K562 (cell line): ENCODE results near the gene KANK2. TPM values are rescaled to one million over a fixed set of nuclear protein-coding genes. Genes with fewer than 3 reads are reported as not detected.
A peak's percentile ranks its signal among the peaks of the same experiment; 100 is the strongest.

Experiments
- ATAC-seq: fragments of 200-7000 bp; cut with Tn5 transposase; 3 replicates; pipeline ENCODE4 v1.9.1; 2020; ENCODE audit warnings: moderate library complexity
- BruUV-seq: library from RNA; stranded (reverse); fragments of 400-500 nt; replicated peaks from 2 replicates; lab custom pipeline; 2021; lab: Mats Ljungman, UMichigan
- CTCF ChIA-PET: fragments of 300-600 bp; formaldehyde crosslinking; extraction: SDS; loops from one replicate; lab custom pipeline; 2021; ENCODE audit warnings: low intra/inter-chr PET ratio; lab: Yijun Ruan, JAX
- POLR2A ChIA-PET: fragments of 300-600, 350-650 bp; sonication (Branson Sonifier 250); formaldehyde crosslinking; extraction: SDS; loops from one replicate; lab custom pipeline; 2021; ENCODE audit warnings: antibody characterized with exemption, inconsistent platforms; lab: Yijun Ruan, JAX
- DNase-seq, 4 experiments: peaks; one replicate each; pipeline versions ENCODE4 v3.0.0 to v3.0.0-alpha.2; 2011 to 2018; ENCODE audit warnings: low spot score in 3 of 4, mixed read lengths in 3 of 4; ENCODE audit errors: extremely low read depth in 1 of 4
- FAIRE-seq: peaks from 2 replicates; lab custom pipeline; 2011; peaks lifted over from hg19 to GRCh38; lab: Jason Lieb, UNC
- H2AFZ ChIP-seq: 2 replicates; pipeline ENCODE4 v1.6.0; 2011; ENCODE audit warnings: low read depth, low read length, control low read depth, inconsistent platforms
- H3K27ac ChIP-seq: fragments of 200-600 bp; 3 replicates; pipeline ENCODE4 v1.8.0; 2011; ENCODE audit warnings: low read depth, mild to moderate bottlenecking, control low read depth, inconsistent platforms, low read length, moderate library complexity, mixed read lengths; ENCODE audit errors: extremely low read depth
- H3K27me3 ChIP-seq, 2 experiments: fragments of 300-600 bp in 1 of 2; 2 replicates in 1 of 2; 3 replicates in 1 of 2; pipeline versions ENCODE4 v1.6.0 to v1.8.0; 2011; ENCODE audit warnings: inconsistent platforms in 2 of 2, low read length in 2 of 2, mild to moderate bottlenecking in 1 of 2, mixed read lengths in 1 of 2, moderate library complexity in 1 of 2; ENCODE audit not compliant: control insufficient read depth in 2 of 2, insufficient read depth in 2 of 2
- H3K36me3 ChIP-seq: fragments of 300-600 bp; 3 replicates; pipeline ENCODE4 v1.8.0; 2011; ENCODE audit warnings: mild to moderate bottlenecking, low read length, inconsistent platforms; ENCODE audit not compliant: control insufficient read depth, insufficient read depth
- H3K4me1 ChIP-seq, 2 experiments: fragments of 200-600 bp in 1 of 2; replicated peaks in 1 of 2; 2 replicates in 1 of 2; 3 replicates in 1 of 2; pipeline versions ENCODE4 v1.5.1 to v1.8.0; 2011; ENCODE audit warnings: inconsistent platforms in 2 of 2, low read length in 2 of 2, mild to moderate bottlenecking in 1 of 2, mixed read lengths in 1 of 2, moderate library complexity in 1 of 2; ENCODE audit not compliant: control insufficient read depth in 2 of 2, insufficient read depth in 2 of 2
- H3K4me2 ChIP-seq: 2 replicates; pipeline ENCODE4 v1.6.1; 2011; ENCODE audit warnings: low read length, control low read depth, inconsistent platforms, mixed read lengths; ENCODE audit not compliant: insufficient read depth
- H3K4me3 ChIP-seq: fragments of 200-600 bp; sonication (generic), shearing (Covaris generic); 2 replicates; pipeline ENCODE4 v1.5.1; 2016; ENCODE audit warnings: control low read depth, inconsistent platforms
- H3K79me2 ChIP-seq: fragments of 200-600 bp; 3 replicates; pipeline ENCODE4 v1.8.0; 2011; ENCODE audit warnings: low read length, inconsistent platforms; ENCODE audit not compliant: control insufficient read depth, insufficient read depth
- H3K9ac ChIP-seq, 2 experiments: 2 replicates each; pipeline versions ENCODE4 v1.6.0 to v1.6.1; 2011; ENCODE audit warnings: low read depth in 2 of 2, low read length in 2 of 2, control low read depth in 1 of 2, inconsistent platforms in 1 of 2, mild to moderate bottlenecking in 1 of 2, mixed read lengths in 1 of 2; ENCODE audit not compliant: insufficient read depth in 1 of 2
- H3K9me1 ChIP-seq: one replicate; pipeline ENCODE4 v1.6.0; 2011; ENCODE audit warnings: inconsistent platforms, mild to moderate bottlenecking, low read length, moderate library complexity; ENCODE audit not compliant: control insufficient read depth, insufficient read depth
- H3K9me3 ChIP-seq: replicated peaks from 2 replicates; pipeline ENCODE4 v1.5.1; 2011; ENCODE audit warnings: low read depth, low read length, inconsistent platforms; ENCODE audit not compliant: control insufficient read depth, insufficient read depth
- H4K20me1 ChIP-seq: replicated peaks from 2 replicates; pipeline ENCODE4 v1.6.1; 2011; ENCODE audit warnings: low read length, inconsistent platforms, mixed read lengths; ENCODE audit not compliant: control insufficient read depth, insufficient read depth
- ADNP ChIP-seq: fragments of 200-800 bp; sonication (Bioruptor generic); IDR thresholded peaks from 2 replicates; pipeline ENCODE4 v1.6.1; 2016; ENCODE audit warnings: missing genetic modification characterization, missing compliant biosample characterization
- ARNT ChIP-seq, 2 experiments: fragments of 450-650 bp; IDR thresholded peaks; 2 replicates each; pipeline ENCODE4 v1.6.1; 2016; ENCODE audit warnings: mild to moderate bottlenecking in 1 of 2
- BCL6 ChIP-seq: fragments of 250-450 bp; sonication (Bioruptor Pico); IDR thresholded peaks from 2 replicates; pipeline ENCODE4 v1.4.0; 2020
- BCOR ChIP-seq: fragments of 450-650 bp; IDR thresholded peaks from 2 replicates; pipeline ENCODE4 v1.6.1; 2016
- CBX1 ChIP-seq: sonication (generic); IDR thresholded peaks from 2 replicates; pipeline ENCODE4 v1.6.1; 2016; ENCODE audit warnings: antibody characterized with exemption, low read depth, mild to moderate bottlenecking
- CHD4 ChIP-seq: fragments of 200-600 bp; sonication (generic); IDR thresholded peaks from 3 replicates; pipeline ENCODE4 v1.6.1; 2012; ENCODE audit warnings: low read depth, mild to moderate bottlenecking, mixed read lengths, low read length, inconsistent platforms; ENCODE audit not compliant: insufficient read depth, insufficient replicate concordance, poor library complexity, severe bottlenecking
- DIDO1 ChIP-seq: fragments of 450-650 bp; IDR thresholded peaks from 2 replicates; pipeline ENCODE4 v1.6.1; 2016; ENCODE audit warnings: low read depth, missing biosample characterization, missing genetic modification characterization
- HCFC1 ChIP-seq: IDR thresholded peaks from 2 replicates; pipeline ENCODE4 v1.6.1; 2012; ENCODE audit warnings: low read depth, low read length, improper control_type of control experiment
- KDM1A ChIP-seq, 2 experiments: fragments of 450-650 bp; IDR thresholded peaks; 2 replicates each; pipeline ENCODE4 v1.6.1; 2016; ENCODE audit warnings: mild to moderate bottlenecking in 2 of 2
- MYBL2 ChIP-seq, 2 experiments: fragments of 450-650 bp in 1 of 2; sonication (generic) in 1 of 2; formaldehyde crosslinking in 1 of 2; IDR thresholded peaks; 2 replicates each; pipeline versions ENCODE4 v1.6.1 to v1.8.1; 2017 to 2022; ENCODE audit warnings: borderline replicate concordance in 1 of 2, inconsistent platforms in 1 of 2, low read depth in 1 of 2, mild to moderate bottlenecking in 1 of 2, missing genetic modification reagents in 1 of 2, moderate library complexity in 1 of 2
- PTBP1 ChIP-seq: fragments of 200-400 bp; formaldehyde crosslinking; IDR thresholded peaks from 2 replicates; pipeline ENCODE4 v1.6.1; 2017; ENCODE audit warnings: low read depth, low read length
- RBM25 ChIP-seq: fragments of 200-400 bp; formaldehyde crosslinking; IDR thresholded peaks from 2 replicates; pipeline ENCODE4 v1.6.1; 2018; ENCODE audit warnings: low read length, low read depth, moderate library complexity; ENCODE audit not compliant: severe bottlenecking
- SP2 ChIP-seq: IDR thresholded peaks from 2 replicates; pipeline ENCODE4 v1.6.1; 2011; ENCODE audit warnings: mild to moderate bottlenecking, low read depth, low read length, moderate library complexity; ENCODE audit not compliant: poor library complexity, severe bottlenecking; ENCODE audit errors: extremely low read depth
- SREBF1 ChIP-seq: fragments of 150-350 bp; IDR thresholded peaks from 2 replicates; pipeline ENCODE4 v1.6.1; 2014; ENCODE audit warnings: antibody characterized with exemption, low read depth, low read length, borderline replicate concordance
- ZBTB1 ChIP-seq: sonication (generic); formaldehyde crosslinking; IDR thresholded peaks from 2 replicates; pipeline ENCODE4 v1.8.1; 2023; ENCODE audit warnings: missing genetic modification reagents, low read depth, mild to moderate bottlenecking, borderline replicate concordance
- ZKSCAN1 ChIP-seq: fragments of 150-350 bp; IDR thresholded peaks from 2 replicates; pipeline ENCODE4 v1.6.1; 2016; ENCODE audit warnings: low read depth, low read length
- ZNF174 ChIP-seq: fragments of 250-450 bp; sonication (Bioruptor Pico); IDR thresholded peaks from 2 replicates; pipeline ENCODE4 v1.4.0; 2020; ENCODE audit warnings: mild to moderate bottlenecking
- ZNF217 ChIP-seq: sonication (generic); formaldehyde crosslinking; IDR thresholded peaks from 2 replicates; pipeline ENCODE4 v1.8.0; 2022; ENCODE audit warnings: mild to moderate bottlenecking, missing genetic modification reagents
- ZNF668 ChIP-seq: fragments of 250-450 bp; sonication (Bioruptor Pico); IDR thresholded peaks from 2 replicates; pipeline ENCODE4 v1.8.0; 2022; ENCODE audit warnings: mild to moderate bottlenecking, inconsistent platforms
- WGBS: fragments of 100-300 bp; shearing (Covaris generic); methylation state at CpG from one replicate; pipeline ENCODE4 v1.1.6; 2016; ENCODE audit warnings: low coverage, mixed read lengths; ENCODE audit not compliant: insufficient coverage; ENCODE audit errors: missing lambda C conversion rate; 5-methylcytosine and 5-hydroxymethylcytosine counted together
- in situ Hi-C: fragments of 300-500 bp; cut with MboI; formaldehyde crosslinking; loops from 4 replicates; pipeline ENCODE4 v1.15.0; 2018; ENCODE audit warnings: inconsistent platforms, mixed read lengths
- intact Hi-C: fragments of 100-400 bp; cut with micrococcal nuclease; formaldehyde crosslinking; loops from 2 replicates; pipeline ENCODE4 v1.14.2; 2022
- polyA plus RNA-seq, 8 experiments: library from polyadenylated mRNA; depleted of rRNA in 4 of 8; stranded (reverse) in 5 of 8; unstranded in 3 of 8; fragments of >200 nt; fragmentation: Nextera tagmentation in 2 of 8; fragmentation: Illumina TruSeq in 1 of 8; extraction: Ambion mirVana in 2 of 8; extraction: Trizol in 1 of 8; gene quantifications; 2 replicates each; pipeline versions ENCODE4 v1.2.1 to v1.2.3, GENCODE V29; 2011 to 2014; ENCODE audit warnings: inconsistent platforms in 1 of 8, missing spikeins in 1 of 8
- total RNA-seq, 7 experiments: library from RNA; depleted of rRNA in 6 of 7; stranded (reverse); fragments of >200 nt in 6 of 7; fragmentation: Illumina TruSeq in 2 of 7; extraction: Trizol in 2 of 7; gene quantifications; 2 replicates each; pipeline versions ENCODE4 v1.2.1 to v1.2.3, GENCODE V29; 2011 to 2021; ENCODE audit warnings: low replicate concordance in 1 of 7
- TF ChIP-seq, protein P1 (sequence below): fragments of 250-450 bp; sonication (Bioruptor Pico); IDR thresholded peaks from 2 replicates; pipeline ENCODE4 v1.8.0; 2022; ENCODE audit warnings: inconsistent platforms, mild to moderate bottlenecking, moderate library complexity, borderline replicate concordance

Gene KANK2
- total and polyA plus RNA-seq, 9 of the 15 experiments (the other 6 are each of a cell fraction or from before 2014, with no cell fraction given), result 4.4 to 47.8 (median 21.3) TPM

GRCh38 chr19:11230621-11231386 lies 33.5 kb upstream of the KANK2 start:
- Histone ChIP-seq H3K9me3 (no peaks in the 10 kb centered on the region), H3K9ac (no peak overlapping the region), H3K4me3 (no peak overlapping the region), H3K9me1 (peaks cover 4% of the 10 kb centered on the region), H3K4me2 (no peak overlapping the region), H3K27ac (no peak overlapping the region), H3K27me3 (no peaks in the 10 kb centered on the region), H4K20me1 (peaks cover 3% of the 10 kb centered on the region; the same call in 1 of the 2 replicates), H2AFZ (no peak overlapping the region), H3K79me2 (no peaks in the 10 kb centered on the region), H3K36me3 (0 out of 3 replicates have a peak, but pooled peaks cover 3% of the 10 kb centered on the region), H3K4me1 (peaks cover 4 to 16% of the 10 kb centered on the region in 2 experiments; a peak in 3 of 5 replicates)
- no TSS peak for BruUV-seq
- no peak for FAIRE-seq
- 52% methylated on average over 7 of the region's 7 CpGs for WGBS
- no peak for ATAC-seq
- intact Hi-C loops (no loop called here), in situ Hi-C loops (no loop called here)
- CTCF ChIA-PET, result interaction anchor here (0.6 kb wide), 1 partner anchor 204 kb away, joined by 3 read pairs; the partner anchor contains the start of genes ODAD3 and PRKCSH
- no peak for DNase-seq
- POLR2A ChIA-PET, result interaction anchor here (0.7 kb wide), 1 partner anchor 35 kb away, joined by 3 read pairs; no protein-coding TSS in a partner anchor
- TF ChIP-seq ZNF217 (CRISPR knock-in tag) (no peak), SREBF1 (no peak), PTBP1 (0 out of 2 replicates have a peak, but pooled peaks have one; percentile 78), ZKSCAN1 (no peak), BCOR (peak; percentile 90), ZBTB1 (no peak), ARNT (IDR thresholded peaks at IDR 0.05) (no peak), KDM1A (IDR thresholded peaks at IDR 0.05) (peak; percentile 74 to 81), ADNP (tag) (peak; percentile 77), HCFC1 (no peak), CBX1 (0 out of 2 replicates have a peak, but pooled peaks have one; percentile 37), RBM25 (peak; percentile 98), MYBL2 (IDR thresholded peaks at IDR 0.05; ENCODE audit: low read depth) (no peak), MYBL2 (CRISPR knock-in tag; IDR thresholded peaks at IDR 0.05; ENCODE audit: borderline replicate concordance) (no peak), BCL6 (no peak), CHD4 (peak; percentile 74), ZNF668 (CRISPR knock-in tag) (no peak), DIDO1 (no peak), ZNF174 (no peak), SP2 (no peak)
- TF ChIP-seq, protein P1, sequence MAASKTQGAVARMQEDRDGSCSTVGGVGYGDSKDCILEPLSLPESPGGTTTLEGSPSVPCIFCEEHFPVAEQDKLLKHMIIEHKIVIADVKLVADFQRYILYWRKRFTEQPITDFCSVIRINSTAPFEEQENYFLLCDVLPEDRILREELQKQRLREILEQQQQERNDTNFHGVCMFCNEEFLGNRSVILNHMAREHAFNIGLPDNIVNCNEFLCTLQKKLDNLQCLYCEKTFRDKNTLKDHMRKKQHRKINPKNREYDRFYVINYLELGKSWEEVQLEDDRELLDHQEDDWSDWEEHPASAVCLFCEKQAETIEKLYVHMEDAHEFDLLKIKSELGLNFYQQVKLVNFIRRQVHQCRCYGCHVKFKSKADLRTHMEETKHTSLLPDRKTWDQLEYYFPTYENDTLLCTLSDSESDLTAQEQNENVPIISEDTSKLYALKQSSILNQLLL (CRISPR knock-in tag), result no peak
